K562 (cell line): ENCODE data around the gene SETD7. TPM values are rescaled to one million over a fixed set of nuclear protein-coding genes. Genes with fewer than 3 reads are reported as not detected.

Source experiments
- ATAC-seq: fragments of 200-7000 bp; cut with Tn5 transposase; 3 replicates; pipeline ENCODE4 v1.9.1; 2020; ENCODE audit warnings: moderate library complexity
- BruUV-seq: library from RNA; stranded (reverse); fragments of 400-500 nt; replicated peaks from 2 replicates; lab custom pipeline; 2021; lab: Mats Ljungman, UMichigan
- CTCF ChIA-PET: fragments of 300-600 bp; formaldehyde crosslinking; extraction: SDS; loops from one replicate; lab custom pipeline; 2021; ENCODE audit warnings: low intra/inter-chr PET ratio; lab: Yijun Ruan, JAX
- POLR2A ChIA-PET: fragments of 300-600, 350-650 bp; sonication (Branson Sonifier 250); formaldehyde crosslinking; extraction: SDS; loops from one replicate; lab custom pipeline; 2021; ENCODE audit warnings: antibody characterized with exemption, inconsistent platforms; lab: Yijun Ruan, JAX
- DNase-seq, 4 experiments: peaks; one replicate each; pipeline versions ENCODE4 v3.0.0 to v3.0.0-alpha.2; 2011 to 2018; ENCODE audit warnings: low spot score in 3 of 4, mixed read lengths in 3 of 4; ENCODE audit errors: extremely low read depth in 1 of 4
- FAIRE-seq: peaks from 2 replicates; lab custom pipeline; 2011; peaks lifted over from hg19 to GRCh38; lab: Jason Lieb, UNC
- H2AFZ ChIP-seq: 2 replicates; pipeline ENCODE4 v1.6.0; 2011; ENCODE audit warnings: low read depth, low read length, control low read depth, inconsistent platforms
- H3K27ac ChIP-seq: fragments of 200-600 bp; 3 replicates; pipeline ENCODE4 v1.8.0; 2011; ENCODE audit warnings: low read depth, mild to moderate bottlenecking, control low read depth, inconsistent platforms, low read length, moderate library complexity, mixed read lengths; ENCODE audit errors: extremely low read depth
- H3K27me3 ChIP-seq, 2 experiments: fragments of 300-600 bp in 1 of 2; 2 replicates in 1 of 2; 3 replicates in 1 of 2; pipeline versions ENCODE4 v1.6.0 to v1.8.0; 2011; ENCODE audit warnings: inconsistent platforms in 2 of 2, low read length in 2 of 2, mild to moderate bottlenecking in 1 of 2, mixed read lengths in 1 of 2, moderate library complexity in 1 of 2; ENCODE audit not compliant: control insufficient read depth in 2 of 2, insufficient read depth in 2 of 2
- H3K36me3 ChIP-seq: fragments of 300-600 bp; 3 replicates; pipeline ENCODE4 v1.8.0; 2011; ENCODE audit warnings: mild to moderate bottlenecking, low read length, inconsistent platforms; ENCODE audit not compliant: control insufficient read depth, insufficient read depth
- H3K4me1 ChIP-seq, 2 experiments: fragments of 200-600 bp in 1 of 2; replicated peaks in 1 of 2; 2 replicates in 1 of 2; 3 replicates in 1 of 2; pipeline versions ENCODE4 v1.5.1 to v1.8.0; 2011; ENCODE audit warnings: inconsistent platforms in 2 of 2, low read length in 2 of 2, mild to moderate bottlenecking in 1 of 2, mixed read lengths in 1 of 2, moderate library complexity in 1 of 2; ENCODE audit not compliant: control insufficient read depth in 2 of 2, insufficient read depth in 2 of 2
- H3K4me2 ChIP-seq: 2 replicates; pipeline ENCODE4 v1.6.1; 2011; ENCODE audit warnings: low read length, control low read depth, inconsistent platforms, mixed read lengths; ENCODE audit not compliant: insufficient read depth
- H3K4me3 ChIP-seq: fragments of 200-600 bp; sonication (generic), shearing (Covaris generic); 2 replicates; pipeline ENCODE4 v1.5.1; 2016; ENCODE audit warnings: control low read depth, inconsistent platforms
- H3K79me2 ChIP-seq: fragments of 200-600 bp; 3 replicates; pipeline ENCODE4 v1.8.0; 2011; ENCODE audit warnings: low read length, inconsistent platforms; ENCODE audit not compliant: control insufficient read depth, insufficient read depth
- H3K9ac ChIP-seq, 2 experiments: 2 replicates each; pipeline versions ENCODE4 v1.6.0 to v1.6.1; 2011; ENCODE audit warnings: low read depth in 2 of 2, low read length in 2 of 2, control low read depth in 1 of 2, inconsistent platforms in 1 of 2, mild to moderate bottlenecking in 1 of 2, mixed read lengths in 1 of 2; ENCODE audit not compliant: insufficient read depth in 1 of 2
- H3K9me1 ChIP-seq: one replicate; pipeline ENCODE4 v1.6.0; 2011; ENCODE audit warnings: inconsistent platforms, mild to moderate bottlenecking, low read length, moderate library complexity; ENCODE audit not compliant: control insufficient read depth, insufficient read depth
- H3K9me3 ChIP-seq: replicated peaks from 2 replicates; pipeline ENCODE4 v1.5.1; 2011; ENCODE audit warnings: low read depth, low read length, inconsistent platforms; ENCODE audit not compliant: control insufficient read depth, insufficient read depth
- H4K20me1 ChIP-seq: replicated peaks from 2 replicates; pipeline ENCODE4 v1.6.1; 2011; ENCODE audit warnings: low read length, inconsistent platforms, mixed read lengths; ENCODE audit not compliant: control insufficient read depth, insufficient read depth
- E2F1 ChIP-seq: sonication (generic); formaldehyde crosslinking; IDR thresholded peaks from 2 replicates; pipeline ENCODE4 v1.8.1; 2023; ENCODE audit warnings: mild to moderate bottlenecking, missing genetic modification reagents, moderate library complexity
- FOSL1 ChIP-seq: fragments of 200-800 bp; sonication (Bioruptor generic); conservative IDR thresholded peaks from 2 replicates; pipeline ENCODE4 v1.6.1; 2016; ENCODE audit warnings: missing genetic modification characterization, missing compliant biosample characterization
- JUND ChIP-seq, 2 experiments: IDR thresholded peaks; 2 replicates in 1 of 2; 3 replicates in 1 of 2; pipeline ENCODE4 v1.6.1; 2011; ENCODE audit warnings: borderline replicate concordance in 2 of 2, low read depth in 2 of 2, low read length in 2 of 2, improper control_type of control experiment in 1 of 2, missing biosample characterization in 1 of 2, missing genetic modification characterization in 1 of 2, missing genetic modification reagents in 1 of 2
- SLC30A9 ChIP-seq: fragments of 250-450 bp; sonication (Bioruptor Pico); IDR thresholded peaks from 2 replicates; pipeline ENCODE4 v1.8.0; 2022; ENCODE audit warnings: mild to moderate bottlenecking, moderate library complexity
- WGBS: fragments of 100-300 bp; shearing (Covaris generic); methylation state at CpG from one replicate; pipeline ENCODE4 v1.1.6; 2016; ENCODE audit warnings: low coverage, mixed read lengths; ENCODE audit not compliant: insufficient coverage; ENCODE audit errors: missing lambda C conversion rate; 5-methylcytosine and 5-hydroxymethylcytosine counted together
- in situ Hi-C: fragments of 300-500 bp; cut with MboI; formaldehyde crosslinking; loops from 4 replicates; pipeline ENCODE4 v1.15.0; 2018; ENCODE audit warnings: inconsistent platforms, mixed read lengths
- intact Hi-C: fragments of 100-400 bp; cut with micrococcal nuclease; formaldehyde crosslinking; loops from 2 replicates; pipeline ENCODE4 v1.14.2; 2022
- polyA plus RNA-seq, 8 experiments: library from polyadenylated mRNA; depleted of rRNA in 4 of 8; stranded (reverse) in 5 of 8; unstranded in 3 of 8; fragments of >200 nt; fragmentation: Nextera tagmentation in 2 of 8; fragmentation: Illumina TruSeq in 1 of 8; extraction: Ambion mirVana in 2 of 8; extraction: Trizol in 1 of 8; gene quantifications; 2 replicates each; pipeline versions ENCODE4 v1.2.1 to v1.2.3, GENCODE V29; 2011 to 2014; ENCODE audit warnings: inconsistent platforms in 1 of 8, missing spikeins in 1 of 8
- total RNA-seq, 7 experiments: library from RNA; depleted of rRNA in 6 of 7; stranded (reverse); fragments of >200 nt in 6 of 7; fragmentation: Illumina TruSeq in 2 of 7; extraction: Trizol in 2 of 7; gene quantifications; 2 replicates each; pipeline versions ENCODE4 v1.2.1 to v1.2.3, GENCODE V29; 2011 to 2021; ENCODE audit warnings: low replicate concordance in 1 of 7
- TF ChIP-seq, protein P1 (sequence below): fragments of 450-650 bp; IDR thresholded peaks from 2 replicates; pipeline ENCODE4 v1.6.1; 2016; ENCODE audit warnings: missing biosample characterization, missing genetic modification characterization

The SETD7 gene
- total and polyA plus RNA-seq, 9 of the 15 experiments (the other 6 are each of a cell fraction or from before 2014, with no cell fraction given), result 0.37 to 2.4 (median 1.7) TPM

DNA sequence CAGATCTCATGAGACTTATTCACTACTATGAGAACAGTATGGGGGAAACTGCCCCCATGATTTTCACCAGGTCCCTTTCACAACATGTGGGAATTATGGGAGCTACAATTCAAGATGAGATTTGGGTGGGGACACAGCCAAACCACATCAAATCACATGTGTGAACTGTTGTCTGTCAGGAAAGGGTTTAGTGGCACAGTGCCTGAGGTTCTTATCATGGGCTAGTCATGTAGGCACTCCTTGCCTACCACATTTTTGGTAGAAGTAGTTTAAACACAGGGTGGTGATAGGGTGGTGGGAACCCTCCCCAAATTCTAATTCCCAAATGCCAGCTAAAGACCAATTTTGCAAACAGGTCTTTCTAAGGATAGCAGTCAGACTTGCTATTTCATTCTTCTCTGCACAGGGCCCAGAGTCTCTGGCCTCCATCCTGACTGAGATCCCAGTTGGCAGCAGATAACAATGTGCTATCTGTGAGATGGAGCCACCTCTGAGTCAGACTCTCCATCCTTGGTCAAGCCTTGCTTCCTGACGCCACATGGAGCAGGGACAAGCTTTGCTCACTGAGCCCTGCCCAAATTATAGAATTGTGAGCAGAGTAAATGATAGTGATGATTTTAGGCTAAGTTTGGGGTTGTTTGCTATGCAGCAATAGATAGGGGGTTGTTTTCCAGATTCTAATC lies 33.5 kb upstream of the SETD7 start:
- Histone ChIP-seq H2AFZ (no peak overlapping the region), H3K9me3 (no peaks in the 10 kb centered on the region), H3K4me2 (no peak overlapping the region), H3K9me1 (no peaks in the 10 kb centered on the region), H4K20me1 (no peaks in the 10 kb centered on the region), H3K27me3 (peaks cover 9 to 34% of the 10 kb centered on the region in 2 experiments), H3K36me3 (no peaks in the 10 kb centered on the region), H3K4me1 (no peaks in the 10 kb centered on the region), H3K27ac (no peak overlapping the region), H3K4me3 (no peak overlapping the region), H3K79me2 (no peaks in the 10 kb centered on the region), H3K9ac (no peak overlapping the region)
- TF ChIP-seq FOSL1 (tag) (peak; percentile 65), SLC30A9 (CRISPR knock-in tag) (no peak), E2F1 (CRISPR knock-in tag) (no peak), JUND (IDR thresholded peaks at IDR 0.05; ENCODE audit: borderline replicate concordance, low read depth, low read length) (peak; percentile 36; the same call in 1 of the 2 replicates), JUND (tag; IDR thresholded peaks at IDR 0.05; ENCODE audit: borderline replicate concordance, low read depth, low read length) (no peak)
- TF ChIP-seq, protein P1, sequence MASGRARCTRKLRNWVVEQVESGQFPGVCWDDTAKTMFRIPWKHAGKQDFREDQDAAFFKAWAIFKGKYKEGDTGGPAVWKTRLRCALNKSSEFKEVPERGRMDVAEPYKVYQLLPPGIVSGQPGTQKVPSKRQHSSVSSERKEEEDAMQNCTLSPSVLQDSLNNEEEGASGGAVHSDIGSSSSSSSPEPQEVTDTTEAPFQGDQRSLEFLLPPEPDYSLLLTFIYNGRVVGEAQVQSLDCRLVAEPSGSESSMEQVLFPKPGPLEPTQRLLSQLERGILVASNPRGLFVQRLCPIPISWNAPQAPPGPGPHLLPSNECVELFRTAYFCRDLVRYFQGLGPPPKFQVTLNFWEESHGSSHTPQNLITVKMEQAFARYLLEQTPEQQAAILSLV (tag), result no peak
- 0% methylated on average over 1 of the region's 1 CpG for WGBS
- FAIRE-seq (no peak), DNase-seq (no peak), ATAC-seq (no peak)
- CTCF ChIA-PET, result no interaction called here
- intact Hi-C loops (no loop called here), in situ Hi-C loops (no loop called here)
- POLR2A ChIA-PET, result no interaction called here
- no TSS peak for BruUV-seq
